ENCODE data around the gene YPEL2. TPM values are rescaled to one million over a fixed set of nuclear protein-coding genes. Genes with fewer than 3 reads are reported as not detected.

The YPEL2 gene
- total RNA-seq, 2 donors from 2014 or later: 26.7 to 27.0 TPM

- peaks cover 60% of the 10 kb centered on the region for H3K4me1 ChIP-seq
- DNase-seq (no peak), ATAC-seq (no peak)
- peak overlapping the region in 3 of 4 donors; percentile 63 to 73 (median 70) for H3K27ac ChIP-seq
- H3K36me3 ChIP-seq (replicated peaks in 1 of 2; ENCODE audit: insufficient read depth in 1 of 2, low read depth in 2 of 2): no peaks in the 10 kb centered on the region
- intact Hi-C loops (cut with DNase I): no loop called here
- H3K9me3 ChIP-seq: no peaks in the 10 kb centered on the region
- H3K4me3 ChIP-seq: no peak overlapping the region
- TF ChIP-seq, protein P1, sequence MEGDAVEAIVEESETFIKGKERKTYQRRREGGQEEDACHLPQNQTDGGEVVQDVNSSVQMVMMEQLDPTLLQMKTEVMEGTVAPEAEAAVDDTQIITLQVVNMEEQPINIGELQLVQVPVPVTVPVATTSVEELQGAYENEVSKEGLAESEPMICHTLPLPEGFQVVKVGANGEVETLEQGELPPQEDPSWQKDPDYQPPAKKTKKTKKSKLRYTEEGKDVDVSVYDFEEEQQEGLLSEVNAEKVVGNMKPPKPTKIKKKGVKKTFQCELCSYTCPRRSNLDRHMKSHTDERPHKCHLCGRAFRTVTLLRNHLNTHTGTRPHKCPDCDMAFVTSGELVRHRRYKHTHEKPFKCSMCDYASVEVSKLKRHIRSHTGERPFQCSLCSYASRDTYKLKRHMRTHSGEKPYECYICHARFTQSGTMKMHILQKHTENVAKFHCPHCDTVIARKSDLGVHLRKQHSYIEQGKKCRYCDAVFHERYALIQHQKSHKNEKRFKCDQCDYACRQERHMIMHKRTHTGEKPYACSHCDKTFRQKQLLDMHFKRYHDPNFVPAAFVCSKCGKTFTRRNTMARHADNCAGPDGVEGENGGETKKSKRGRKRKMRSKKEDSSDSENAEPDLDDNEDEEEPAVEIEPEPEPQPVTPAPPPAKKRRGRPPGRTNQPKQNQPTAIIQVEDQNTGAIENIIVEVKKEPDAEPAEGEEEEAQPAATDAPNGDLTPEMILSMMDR (IDR thresholded peaks at IDR 0.05): no peak
- TF ChIP-seq POLR2A (IDR thresholded peaks at IDR 0.05): no peak
- WGBS, 2 donors: 53 to 57% methylated on average over 5 to 6 of the region's 6 CpGs
- no peaks in the 10 kb centered on the region for H3K27me3 ChIP-seq
Measured at GRCh38 chr17:59428916-59429485, 97.5 kb downstream of the YPEL2 start.

- DNase-seq: no peak
- H3K27me3 ChIP-seq: no peaks in the 10 kb centered on the region
- ATAC-seq: no peak
- no peaks in the 10 kb centered on the region for H3K9me3 ChIP-seq
- H3K27ac ChIP-seq: peak overlapping the region in 2 of 4 donors; percentile 2 to 42
- TF ChIP-seq, protein P1 (IDR thresholded peaks at IDR 0.05): no peak
- no peak for TF ChIP-seq POLR2A (IDR thresholded peaks at IDR 0.05)
- H3K4me1 ChIP-seq: peaks cover 49% of the 10 kb centered on the region
- intact Hi-C loops (cut with DNase I): loop anchor here (10.0 kb wide), 1 partner anchor 97 kb away; the partner anchor contains the start of gene YPEL2
- H3K4me3 ChIP-seq: no peak overlapping the region
- H3K36me3 ChIP-seq (replicated peaks in 1 of 2; ENCODE audit: insufficient read depth in 1 of 2, low read depth in 2 of 2): no peaks in the 10 kb centered on the region
Measured at GRCh38 chr17:59431601-59432000, 100.1 kb downstream of the YPEL2 start.

- Histone ChIP-seq H3K9me3 (no peaks in the 10 kb centered on the region), H3K27me3 (no peaks in the 10 kb centered on the region), H3K4me1 (peaks cover 45% of the 10 kb centered on the region), H3K27ac (no peak overlapping the region), H3K4me3 (no peak overlapping the region), H3K36me3 (replicated peaks in 1 of 2; ENCODE audit: insufficient read depth in 1 of 2, low read depth in 2 of 2) (no peaks in the 10 kb centered on the region)
- DNase-seq (no peak), ATAC-seq (no peak)
- 74 to 76% methylated on average over 1 of the region's 1 CpG for WGBS, 2 donors
- TF ChIP-seq POLR2A (IDR thresholded peaks at IDR 0.05): no peak
- TF ChIP-seq, protein P1 (IDR thresholded peaks at IDR 0.05): no peak
- intact Hi-C loops (cut with DNase I): loop anchor here (10.0 kb wide), 1 partner anchor 98 kb away; the partner anchor contains the start of gene YPEL2
Measured at GRCh38 chr17:59432657-59433056, 101.2 kb downstream of the YPEL2 start.

DNA sequence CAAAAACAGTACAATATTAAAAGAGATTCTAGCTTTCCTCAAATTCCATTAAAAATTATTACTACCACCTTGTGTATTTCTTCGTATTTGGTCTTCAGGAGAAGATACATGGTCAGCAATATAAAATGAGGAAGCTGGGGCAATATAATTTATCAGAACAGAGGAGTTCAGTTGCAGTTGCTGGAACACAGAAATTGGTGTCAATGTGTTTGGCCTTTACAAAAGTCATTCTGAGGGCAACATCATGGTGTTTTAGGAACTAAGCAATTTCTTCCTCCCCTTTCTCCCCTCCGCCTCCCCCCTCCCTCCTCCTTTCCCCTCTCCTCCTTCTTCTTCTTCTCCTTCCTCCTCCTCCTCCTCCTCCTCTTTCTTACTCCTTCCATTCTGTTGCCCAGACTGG, 102.1 kb downstream of the YPEL2 start:
- Histone ChIP-seq H3K36me3 (replicated peaks in 1 of 2; ENCODE audit: insufficient read depth in 1 of 2, low read depth in 2 of 2) (no peaks in the 10 kb centered on the region), H3K27ac (no peak overlapping the region), H3K27me3 (no peaks in the 10 kb centered on the region), H3K4me3 (no peak overlapping the region), H3K9me3 (no peaks in the 10 kb centered on the region), H3K4me1 (peaks cover 36% of the 10 kb centered on the region)
- TF ChIP-seq, protein P1 (IDR thresholded peaks at IDR 0.05): no peak
- no peak for TF ChIP-seq POLR2A (IDR thresholded peaks at IDR 0.05)
- intact Hi-C loops (cut with DNase I): loop anchor here (10.0 kb wide), 1 partner anchor 99 kb away; the partner anchor contains the start of gene YPEL2
- ATAC-seq (no peak), DNase-seq (no peak)
- WGBS, 2 donors: 62 to 89% methylated on average over 2 of the region's 2 CpGs

- Histone ChIP-seq H3K9me3 (no peaks in the 10 kb centered on the region), H3K4me3 (no peak overlapping the region), H3K4me1 (peaks cover 31% of the 10 kb centered on the region), H3K36me3 (replicated peaks in 1 of 2; ENCODE audit: insufficient read depth in 1 of 2, low read depth in 2 of 2) (no peaks in the 10 kb centered on the region), H3K27me3 (no peaks in the 10 kb centered on the region), H3K27ac (peak overlapping the region in 1 of 4 donors; percentile 57)
- no peak for TF ChIP-seq POLR2A (IDR thresholded peaks at IDR 0.05)
- TF ChIP-seq, protein P1 (IDR thresholded peaks at IDR 0.05): no peak
- no peak for ATAC-seq
- intact Hi-C loops (cut with DNase I): loop anchor here (10.0 kb wide), 1 partner anchor 100 kb away; the partner anchor contains the start of gene YPEL2
- WGBS, 2 donors: 87 to 89% methylated on average over 3 of the region's 3 CpGs
- DNase-seq: no peak
Measured at GRCh38 chr17:59434429-59434828, 103.0 kb downstream of the YPEL2 start.

Measured in body of pancreas (tissue), 4 donors.